Cardiac muscle cell (in vitro differentiated cells and primary cell): ENCODE data around the gene SAXO1. TPM values are rescaled to one million over a fixed set of nuclear protein-coding genes. Genes with fewer than 3 reads are reported as not detected.
A peak's percentile ranks its signal among the peaks of the same experiment; 100 is the strongest.
"Not testable (repeated sequence)": the region's sequence is repeated elsewhere in the genome, so short reads cannot be mapped to it uniquely, and the experiment has no call there.

Experiments used
- DNase-seq, 2 donors: peaks; one replicate each; pipeline versions ENCODE4 v3.0.0 to v3.0.0-alpha.2; 2010 to 2017; ENCODE audit warnings: low read depth in 1 of 2, low spot score in 1 of 2
- H3K27ac ChIP-seq: fragments of 200-600 bp; sonication (generic); 2 replicates; pipeline ENCODE4 v1.5.1; 2016
- H3K27me3 ChIP-seq: fragments of 200-600 bp; sonication (generic); 2 replicates; pipeline ENCODE4 v1.6.0; 2016; ENCODE audit warnings: control low read depth
- H3K36me3 ChIP-seq: fragments of 200-600 bp; sonication (generic); 2 replicates; pipeline ENCODE4 v1.5.1; 2016; ENCODE audit warnings: control low read depth
- H3K4me1 ChIP-seq: fragments of 200-600 bp; sonication (generic); 2 replicates; pipeline ENCODE4 v1.8.1; 2017; ENCODE audit warnings: low read depth, mild to moderate bottlenecking, mixed run types
- H3K4me3 ChIP-seq: fragments of 200-600 bp; sonication (generic); 2 replicates; pipeline ENCODE4 v1.5.1; 2016; ENCODE audit warnings: mild to moderate bottlenecking
- H3K9me3 ChIP-seq: fragments of 200-600 bp; sonication (generic); 2 replicates; pipeline ENCODE4 v1.5.1; 2017; ENCODE audit warnings: low read depth, mild to moderate bottlenecking, control low read depth
- polyA plus RNA-seq: library from polyadenylated mRNA; unstranded; fragments of >200 nt; fragmentation: Nextera tagmentation; extraction: Ambion mirVana; gene quantifications from 2 replicates; pipeline ENCODE4 v1.2.1, GENCODE V29; 2016
- total RNA-seq: library from RNA; depleted of rRNA; stranded (reverse); fragments of >200 nt; gene quantifications from 2 replicates; pipeline ENCODE4 v1.2.3, GENCODE V29; 2016
- TF ChIP-seq, protein P1 (sequence below): IDR thresholded peaks from 2 replicates; pipeline ENCODE4 v1.5.1; 2012; ENCODE audit warnings: low read depth, mild to moderate bottlenecking, low read length

Gene SAXO1
- total and polyA plus RNA-seq, 2 experiments from 2014 or later = 0.06 to 0.24 TPM

GRCh38 chr9:19028835-19029451 lies 4.1 kb downstream of the SAXO1 start:
- H3K36me3 ChIP-seq = no peaks in the 10 kb centered on the region
- no peaks in the 10 kb centered on the region for H3K4me1 ChIP-seq
- DNase-seq = peak; percentile 82 to 83
- TF ChIP-seq, protein P1, sequence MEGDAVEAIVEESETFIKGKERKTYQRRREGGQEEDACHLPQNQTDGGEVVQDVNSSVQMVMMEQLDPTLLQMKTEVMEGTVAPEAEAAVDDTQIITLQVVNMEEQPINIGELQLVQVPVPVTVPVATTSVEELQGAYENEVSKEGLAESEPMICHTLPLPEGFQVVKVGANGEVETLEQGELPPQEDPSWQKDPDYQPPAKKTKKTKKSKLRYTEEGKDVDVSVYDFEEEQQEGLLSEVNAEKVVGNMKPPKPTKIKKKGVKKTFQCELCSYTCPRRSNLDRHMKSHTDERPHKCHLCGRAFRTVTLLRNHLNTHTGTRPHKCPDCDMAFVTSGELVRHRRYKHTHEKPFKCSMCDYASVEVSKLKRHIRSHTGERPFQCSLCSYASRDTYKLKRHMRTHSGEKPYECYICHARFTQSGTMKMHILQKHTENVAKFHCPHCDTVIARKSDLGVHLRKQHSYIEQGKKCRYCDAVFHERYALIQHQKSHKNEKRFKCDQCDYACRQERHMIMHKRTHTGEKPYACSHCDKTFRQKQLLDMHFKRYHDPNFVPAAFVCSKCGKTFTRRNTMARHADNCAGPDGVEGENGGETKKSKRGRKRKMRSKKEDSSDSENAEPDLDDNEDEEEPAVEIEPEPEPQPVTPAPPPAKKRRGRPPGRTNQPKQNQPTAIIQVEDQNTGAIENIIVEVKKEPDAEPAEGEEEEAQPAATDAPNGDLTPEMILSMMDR = peak; percentile 59
- no peak overlapping the region for H3K4me3 ChIP-seq
- no peaks in the 10 kb centered on the region for H3K9me3 ChIP-seq
- no peak overlapping the region for H3K27ac ChIP-seq
- no peaks in the 10 kb centered on the region for H3K27me3 ChIP-seq

GRCh38 chr9:19027825-19028224 lies 5.2 kb downstream of the SAXO1 start:
- DNase-seq = no peak
- no peaks in the 10 kb centered on the region for H3K36me3 ChIP-seq
- no peaks in the 10 kb centered on the region for H3K9me3 ChIP-seq
- no peaks in the 10 kb centered on the region for H3K27me3 ChIP-seq
- H3K4me3 ChIP-seq = no peak overlapping the region
- H3K27ac ChIP-seq = no peak overlapping the region
- H3K4me1 ChIP-seq = no peaks in the 10 kb centered on the region
- TF ChIP-seq, protein P1 = no peak

- Histone ChIP-seq H3K27me3 (no peaks in the 10 kb centered on the region), H3K36me3 (no peaks in the 10 kb centered on the region), H3K9me3 (no peaks in the 10 kb centered on the region), H3K4me3 (no peak overlapping the region), H3K4me1 (no peaks in the 10 kb centered on the region), H3K27ac (no peak overlapping the region)
- DNase-seq = peak in 1 of 2 donors; percentile 7
- TF ChIP-seq, protein P1 = no peak
Measured at GRCh38 chr9:19026375-19026774, 6.6 kb downstream of the SAXO1 start.

GRCh38 chr9:19023078-19023477 lies 9.9 kb downstream of the SAXO1 start:
- TF ChIP-seq, protein P1 = no peak
- H3K36me3 ChIP-seq = no peaks in the 10 kb centered on the region

GRCh38 chr9:19022206-19022605 lies 10.8 kb downstream of the SAXO1 start:
- no peaks in the 10 kb centered on the region for H3K9me3 ChIP-seq
- H3K4me3 ChIP-seq = no peak overlapping the region
- DNase-seq = no peak
- H3K27ac ChIP-seq = no peak overlapping the region
- TF ChIP-seq, protein P1 = no peak
- H3K4me1 ChIP-seq = no peaks in the 10 kb centered on the region
- no peaks in the 10 kb centered on the region for H3K27me3 ChIP-seq
- H3K36me3 ChIP-seq = no peaks in the 10 kb centered on the region

More at GRCh38 chr9:19023078-19023477, 9.9 kb downstream of the SAXO1 start:
- no peak overlapping the region for H3K4me3 ChIP-seq
- no peaks in the 10 kb centered on the region for H3K4me1 ChIP-seq
- no peak for DNase-seq
- H3K27ac ChIP-seq = no peak overlapping the region
- no peaks in the 10 kb centered on the region for H3K27me3 ChIP-seq
- H3K9me3 ChIP-seq = no peaks in the 10 kb centered on the region

- not testable (repeated sequence) for H3K9me3 ChIP-seq, H3K4me1 ChIP-seq, H3K4me3 ChIP-seq, DNase-seq, H3K36me3 ChIP-seq, H3K27ac ChIP-seq, H3K27me3 ChIP-seq
Measured at GRCh38 chr9:19021649-19022048, 11.4 kb downstream of the SAXO1 start.
